Ramos (cell line): ENCODE measurements around the gene FAM204A.

Experiments
- in situ Hi-C: fragments of 300-500 bp; cut with MboI; formaldehyde crosslinking; loops from one replicate; pipeline ENCODE4 v1.14.3; 2022; ENCODE audit warnings: low sequenced_read_pairs; ENCODE audit not compliant: unreplicated experiment

Gene FAM204A

GRCh38 chr10:118287076-118287806 lies 54.9 kb downstream of the FAM204A start:
- in situ Hi-C loops, result no loop called here

GRCh38 chr10:118286051-118286838 lies 55.9 kb downstream of the FAM204A start:
- in situ Hi-C loops, result no loop called here

DNA sequence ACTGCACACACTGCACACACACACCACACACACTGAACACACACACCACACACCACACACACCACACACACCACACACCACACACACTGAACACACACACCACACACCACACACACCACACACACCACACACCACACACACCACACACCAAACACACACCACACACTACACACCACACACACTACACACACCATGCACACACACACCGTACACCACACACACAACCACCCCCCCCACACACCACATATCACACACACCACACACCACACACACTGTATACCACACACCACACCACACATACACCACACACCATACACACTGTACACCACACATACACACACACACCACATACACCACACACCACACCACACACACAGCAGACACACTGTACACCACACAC lies 59.5 kb downstream of the FAM204A start:
- in situ Hi-C loops, result no loop called here

GRCh38 chr10:118278649-118279048 lies 63.5 kb downstream of the FAM204A start:
- in situ Hi-C loops, result no loop called here

DNA sequence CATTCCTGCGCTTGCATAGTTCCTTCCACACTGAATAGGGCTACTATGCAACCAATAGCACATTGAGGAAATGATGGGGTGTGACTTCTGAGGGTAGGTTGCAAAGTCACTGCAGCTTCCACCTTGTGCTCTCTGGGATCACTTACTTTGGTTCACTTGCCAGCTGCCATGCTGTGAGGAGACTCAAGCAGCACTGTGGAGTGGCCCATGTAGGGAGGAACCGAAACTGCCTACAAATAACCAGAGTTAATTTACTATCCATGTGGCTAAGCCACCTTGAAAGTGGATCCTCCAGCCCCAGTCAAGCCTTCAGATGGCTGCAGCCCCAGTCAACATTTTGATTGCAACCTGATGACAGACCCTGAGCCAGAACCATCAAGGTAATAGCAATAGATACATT lies 64.3 kb downstream of the FAM204A start:
- in situ Hi-C loops, result no loop called here

DNA sequence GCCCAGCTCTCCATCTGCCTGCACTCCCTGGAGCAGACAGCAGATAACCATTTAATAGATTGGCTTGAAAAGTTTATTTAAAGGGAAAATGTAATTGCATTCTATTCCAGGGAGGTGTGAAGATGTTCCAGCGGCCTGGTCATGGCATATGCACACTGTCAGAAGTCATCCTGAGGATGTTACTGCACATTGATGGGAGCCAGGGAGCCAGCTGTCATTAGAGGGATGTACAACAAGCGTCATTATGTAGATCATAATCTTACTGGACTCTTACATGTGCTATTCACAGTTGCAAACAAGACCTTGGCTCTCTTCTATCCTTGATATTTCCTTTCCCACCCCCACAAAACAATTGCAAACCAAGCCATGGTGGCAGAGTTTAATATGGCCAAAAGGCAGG lies 65.4 kb downstream of the FAM204A start:
- in situ Hi-C loops, result no loop called here

DNA sequence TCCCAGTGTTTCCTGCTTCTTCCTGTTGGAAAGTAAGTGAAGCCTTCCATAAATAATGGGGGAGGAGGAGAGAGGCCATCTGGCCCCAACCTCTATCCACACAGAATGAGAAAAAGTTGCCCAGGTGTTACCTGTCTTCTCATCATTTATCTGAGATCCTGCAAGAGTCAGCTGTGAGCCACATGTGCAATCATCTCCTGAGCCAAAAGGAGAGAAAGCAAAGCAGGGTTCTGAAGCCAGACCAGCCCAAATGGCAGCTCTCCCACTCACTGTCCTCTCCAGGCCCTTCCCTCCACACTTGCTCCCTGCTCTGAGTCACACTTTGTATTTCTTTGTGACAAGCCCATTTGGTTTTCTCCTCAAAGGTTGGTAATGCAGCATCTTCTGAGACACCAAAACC lies 65.9 kb downstream of the FAM204A start:
- in situ Hi-C loops, result no loop called here

DNA sequence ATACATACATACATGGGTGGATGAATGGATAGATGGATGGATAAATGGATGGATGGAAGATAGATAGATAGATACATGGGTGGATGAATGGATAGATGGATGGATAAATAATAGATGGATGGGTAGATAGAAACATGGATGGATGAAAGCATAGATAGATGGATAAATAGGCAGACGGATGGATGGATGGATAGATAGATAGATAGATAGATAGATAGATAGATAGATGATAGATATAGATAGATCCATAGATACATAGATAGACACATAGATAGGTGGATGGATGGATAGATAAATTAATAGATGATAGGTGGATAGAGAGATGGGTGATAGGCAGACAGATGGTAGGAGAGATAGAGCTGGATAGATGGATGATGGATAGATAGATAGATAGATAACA lies 68.5 kb downstream of the FAM204A start:
- in situ Hi-C loops, result no loop called here

- in situ Hi-C loops, result no loop called here
Measured at GRCh38 chr10:118272767-118273166, 69.4 kb downstream of the FAM204A start.

DNA sequence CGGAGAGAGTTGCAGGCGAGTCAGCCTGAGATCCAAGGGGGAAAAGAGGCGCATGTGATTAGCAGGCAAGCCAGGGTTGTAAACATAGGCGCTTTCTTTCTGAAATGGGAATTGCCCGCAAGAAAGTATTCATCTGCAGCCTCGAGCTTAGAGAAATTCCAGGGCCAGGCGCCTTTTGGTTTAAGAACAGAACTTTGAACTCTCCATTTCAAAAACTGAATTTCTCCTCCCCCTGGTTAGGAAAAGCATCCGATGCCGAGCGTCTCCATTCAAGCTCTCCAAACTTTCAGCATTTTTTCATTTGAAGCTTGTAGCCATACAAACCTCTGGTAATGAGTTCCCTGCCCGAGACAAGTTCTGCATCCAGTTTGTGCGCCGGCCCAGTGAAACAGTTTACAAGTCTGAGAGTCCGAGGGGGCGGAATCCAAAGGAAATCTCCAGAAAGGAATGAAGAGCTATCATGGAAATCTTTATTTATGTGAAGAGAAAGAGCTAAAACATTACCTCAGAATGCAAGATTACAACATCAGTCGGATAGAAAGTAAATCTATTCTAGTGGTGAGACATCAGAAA lies 69.9 kb downstream of the FAM204A start:
- in situ Hi-C loops, result no loop called here

GRCh38 chr10:118271671-118272070 lies 70.5 kb downstream of the FAM204A start:
- in situ Hi-C loops, result no loop called here

DNA sequence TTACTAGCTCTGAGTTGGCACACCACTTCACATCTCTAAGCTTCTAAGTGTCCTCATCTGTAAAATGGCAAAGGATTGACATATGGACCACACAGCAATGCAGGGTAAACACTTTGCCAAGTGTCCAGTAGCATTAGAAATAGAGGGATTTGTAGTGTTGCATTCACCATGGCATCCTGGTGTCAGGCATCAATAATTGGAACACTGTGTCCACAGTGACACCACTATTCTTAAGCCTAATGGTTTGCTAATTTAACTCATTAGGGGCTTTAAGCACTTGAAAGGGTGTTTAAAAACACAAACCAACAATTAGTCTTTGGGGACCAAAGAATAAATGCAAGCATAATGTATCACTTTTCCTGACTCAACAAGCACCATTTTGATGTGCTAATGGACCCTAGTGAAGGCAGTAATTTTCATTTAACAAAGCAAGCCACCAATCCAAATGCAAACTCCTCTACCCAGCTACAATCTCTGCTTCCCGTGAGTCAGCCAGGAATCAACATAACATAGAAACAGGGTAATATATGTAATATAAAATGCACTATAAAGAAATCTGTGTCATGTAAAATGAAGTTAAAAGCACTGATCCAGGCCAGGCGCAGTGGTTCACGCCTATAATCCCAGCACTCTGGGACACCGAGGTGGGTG lies 75.9 kb downstream of the FAM204A start:
- in situ Hi-C loops, result no loop called here

- in situ Hi-C loops, result no loop called here
Measured at GRCh38 chr10:118264838-118265470, 77.2 kb downstream of the FAM204A start.

DNA sequence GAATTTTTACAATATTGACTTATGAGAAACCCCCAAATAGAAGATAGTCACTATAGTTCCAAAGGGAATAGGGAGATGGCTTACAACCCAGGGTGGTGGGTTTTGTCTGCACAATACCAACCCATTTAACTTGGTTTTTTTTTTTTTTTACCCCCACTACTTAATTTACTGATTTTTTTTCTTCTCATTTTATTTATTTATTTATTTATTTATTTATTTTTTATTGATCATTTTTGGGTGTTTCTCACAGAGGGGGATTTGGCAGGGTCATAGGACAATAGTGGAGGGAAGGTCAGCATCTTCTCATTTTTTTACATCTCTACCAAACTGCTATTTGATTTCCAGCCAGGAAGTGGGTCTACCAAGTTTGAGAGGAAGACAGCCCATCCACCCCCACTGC lies 77.9 kb downstream of the FAM204A start:
- in situ Hi-C loops, result no loop called here

GRCh38 chr10:118262538-118262937 lies 79.6 kb downstream of the FAM204A start:
- in situ Hi-C loops, result no loop called here

- in situ Hi-C loops, result no loop called here
Measured at GRCh38 chr10:118259288-118259906, 82.7 kb downstream of the FAM204A start.

DNA sequence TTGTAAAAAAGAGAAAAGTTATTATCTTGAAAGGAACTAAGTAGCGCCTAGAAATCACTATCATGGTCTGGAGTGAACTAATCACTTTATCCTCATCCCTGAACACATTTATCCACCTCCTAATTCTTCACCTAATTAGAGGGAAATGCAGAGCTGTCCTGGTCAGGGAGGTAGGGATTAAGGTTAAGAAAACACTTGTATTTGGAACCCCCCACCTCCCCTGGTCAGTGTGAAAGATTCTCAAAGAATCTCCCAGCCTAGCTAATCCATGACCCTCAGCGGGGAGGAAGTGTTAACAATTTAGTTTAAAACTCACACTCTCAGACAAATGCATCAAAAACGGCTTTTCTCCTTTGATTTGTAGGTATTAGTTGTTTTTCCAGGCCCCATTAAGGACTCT lies 83.8 kb downstream of the FAM204A start:
- in situ Hi-C loops, result no loop called here

DNA sequence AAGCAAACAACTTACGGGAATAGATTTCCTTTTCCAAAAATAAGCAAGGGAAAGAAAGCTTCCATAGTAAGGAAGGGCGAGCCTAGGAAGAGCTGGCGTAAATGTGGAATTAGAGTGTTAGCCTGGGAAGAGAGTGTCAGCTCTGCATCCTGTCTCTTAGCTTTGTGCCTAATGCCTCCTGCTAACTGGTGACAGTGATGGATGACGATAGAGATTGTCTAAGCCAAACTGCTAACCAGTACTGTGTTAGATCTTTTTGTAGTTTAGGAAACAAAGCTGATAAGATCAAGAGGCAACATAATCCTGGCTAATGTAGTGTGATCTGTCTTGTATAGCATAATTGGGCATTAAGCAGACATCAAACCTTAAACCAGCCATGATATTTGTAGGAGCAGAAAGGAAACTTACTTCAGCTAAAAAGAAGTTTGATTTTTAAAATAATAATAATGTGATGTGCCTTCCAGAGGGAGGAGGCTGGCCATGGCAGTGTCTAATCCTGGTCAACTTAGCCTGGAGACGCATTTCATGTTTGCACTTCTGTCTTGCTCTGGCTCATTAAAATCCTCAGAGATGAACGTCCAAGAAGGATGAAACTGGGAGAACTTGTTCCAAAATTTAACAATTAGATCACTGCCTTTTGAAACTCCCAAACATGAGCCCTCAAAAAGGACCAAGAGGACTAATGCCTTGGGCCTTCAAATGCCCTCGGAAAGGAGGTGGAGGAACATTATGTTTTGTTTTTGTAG lies 85.1 kb downstream of the FAM204A start:
- in situ Hi-C loops, result no loop called here

- in situ Hi-C loops, result no loop called here
Measured at GRCh38 chr10:118256209-118256608, 85.9 kb downstream of the FAM204A start.
